ENCODE measurements around the gene GTF2A1L.

DNA sequence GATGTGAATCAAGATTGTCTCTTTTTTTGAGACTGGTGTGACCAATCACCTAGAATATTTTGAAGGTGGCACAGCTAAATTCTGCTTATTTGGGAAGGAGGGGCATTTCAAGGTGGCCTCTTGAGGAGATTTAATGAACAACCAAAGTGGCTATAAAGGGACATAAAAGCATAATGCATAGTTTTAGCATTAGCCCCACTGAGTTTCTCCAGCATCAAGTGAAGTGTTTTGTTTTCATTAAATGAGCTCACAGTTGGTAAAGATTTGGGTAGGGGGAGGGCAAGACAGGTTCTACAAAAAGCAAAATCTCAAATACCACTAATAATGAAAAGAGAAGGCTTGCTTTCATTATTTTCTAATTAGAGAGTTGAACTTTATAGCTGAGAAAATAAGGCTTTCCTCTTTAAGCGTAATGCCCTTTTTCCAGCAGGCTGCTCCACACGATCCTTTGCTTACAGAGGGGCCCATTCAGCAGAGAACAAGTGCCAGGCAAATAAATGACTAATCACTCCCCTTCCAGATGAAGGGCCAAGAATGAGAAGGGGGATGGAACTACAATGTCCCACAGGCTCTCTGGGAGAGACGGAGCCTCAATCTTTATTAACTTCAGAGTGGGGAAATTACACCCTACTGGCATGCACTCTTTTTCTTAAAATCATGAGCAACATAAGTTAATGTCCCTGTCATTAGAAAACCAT is 102.0 kb downstream of the GTF2A1L start:
- TF ChIP-seq, protein P1, sequence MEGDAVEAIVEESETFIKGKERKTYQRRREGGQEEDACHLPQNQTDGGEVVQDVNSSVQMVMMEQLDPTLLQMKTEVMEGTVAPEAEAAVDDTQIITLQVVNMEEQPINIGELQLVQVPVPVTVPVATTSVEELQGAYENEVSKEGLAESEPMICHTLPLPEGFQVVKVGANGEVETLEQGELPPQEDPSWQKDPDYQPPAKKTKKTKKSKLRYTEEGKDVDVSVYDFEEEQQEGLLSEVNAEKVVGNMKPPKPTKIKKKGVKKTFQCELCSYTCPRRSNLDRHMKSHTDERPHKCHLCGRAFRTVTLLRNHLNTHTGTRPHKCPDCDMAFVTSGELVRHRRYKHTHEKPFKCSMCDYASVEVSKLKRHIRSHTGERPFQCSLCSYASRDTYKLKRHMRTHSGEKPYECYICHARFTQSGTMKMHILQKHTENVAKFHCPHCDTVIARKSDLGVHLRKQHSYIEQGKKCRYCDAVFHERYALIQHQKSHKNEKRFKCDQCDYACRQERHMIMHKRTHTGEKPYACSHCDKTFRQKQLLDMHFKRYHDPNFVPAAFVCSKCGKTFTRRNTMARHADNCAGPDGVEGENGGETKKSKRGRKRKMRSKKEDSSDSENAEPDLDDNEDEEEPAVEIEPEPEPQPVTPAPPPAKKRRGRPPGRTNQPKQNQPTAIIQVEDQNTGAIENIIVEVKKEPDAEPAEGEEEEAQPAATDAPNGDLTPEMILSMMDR (IDR thresholded peaks at IDR 0.05): no peak
- peak in 1 of 2 donors; percentile 6 for TF ChIP-seq POLR2AphosphoS5 (IDR thresholded peaks at IDR 0.05)
- TF ChIP-seq POLR2A (IDR thresholded peaks at IDR 0.05; ENCODE audit: low read depth): no peak

Measured in esophagus muscularis mucosa (tissue), 3 donors.